Common myeloid progenitor, CD34-positive (primary cell): ENCODE results near the gene NFAT5.

Experiments used
- CTCF ChIA-PET: fragments of 350-600 bp; sonication (Branson Sonifier 250); formaldehyde crosslinking; loops from one replicate; lab custom pipeline; 2021; ENCODE audit warnings: antibody characterized with exemption; lab: Charles Lee
- POLR2A ChIA-PET: fragments of 350-600 bp; sonication (Branson Sonifier 250); formaldehyde crosslinking; loops from one replicate; lab custom pipeline; 2021; ENCODE audit warnings: antibody characterized with exemption; lab: Charles Lee
- DNase-seq, 3 donors: peaks; one replicate each; pipeline versions ENCODE4 v3.0.0 to v3.0.0-alpha.2; 2013
- H3K27ac ChIP-seq, 2 experiments: 1 replicate in 1 of 2; 2 replicates in 1 of 2; pipeline ENCODE4 v1.7.0; 2013; ENCODE audit warnings: inconsistent platforms in 2 of 2, low read length in 2 of 2, mild to moderate bottlenecking in 2 of 2, low read depth in 1 of 2, moderate library complexity in 1 of 2; ENCODE audit not compliant: severe bottlenecking in 2 of 2, insufficient read depth in 1 of 2, poor library complexity in 1 of 2
- H3K27me3 ChIP-seq, 5 experiments: replicated peaks in 2 of 5; 1 replicate in 3 of 5; 2 replicates in 2 of 5; pipeline versions ENCODE4 v1.6.1 to v1.7.0; 2013; ENCODE audit warnings: low read length in 4 of 5, mild to moderate bottlenecking in 2 of 5, moderate library complexity in 2 of 5, inconsistent platforms in 1 of 5; ENCODE audit not compliant: insufficient read depth in 5 of 5, control insufficient read depth in 4 of 5
- H3K36me3 ChIP-seq, 4 experiments: 1 replicate in 2 of 4; 2 replicates in 2 of 4; pipeline versions ENCODE4 v1.6.1 to v1.7.0; 2013; ENCODE audit warnings: low read length in 3 of 4, control low read depth in 1 of 4, mild to moderate bottlenecking in 1 of 4; ENCODE audit not compliant: control insufficient read depth in 4 of 4, insufficient read depth in 4 of 4
- H3K4me1 ChIP-seq, 4 experiments: 1 replicate in 3 of 4; 2 replicates in 1 of 4; pipeline versions ENCODE4 v1.6.1 to v1.7.1; 2013; ENCODE audit warnings: low read length in 3 of 4, mild to moderate bottlenecking in 3 of 4, control low read depth in 1 of 4, inconsistent platforms in 1 of 4, moderate library complexity in 1 of 4; ENCODE audit not compliant: control insufficient read depth in 4 of 4, insufficient read depth in 4 of 4; ENCODE audit errors: control extremely low read depth in 1 of 4
- H3K4me3 ChIP-seq, 7 experiments: 1 replicate in 4 of 7; 2 replicates in 3 of 7; pipeline versions ENCODE4 v1.5.1 to v1.7.0; 2013; ENCODE audit warnings: mild to moderate bottlenecking in 7 of 7, low read length in 6 of 7, moderate library complexity in 6 of 7, inconsistent platforms in 2 of 7, low read depth in 2 of 7, control low read depth in 1 of 7; ENCODE audit not compliant: insufficient read depth in 4 of 7, control insufficient read depth in 1 of 7; ENCODE audit errors: extremely low read depth in 1 of 7
- H3K9me3 ChIP-seq, 5 experiments: 1 replicate in 4 of 5; 2 replicates in 1 of 5; pipeline versions ENCODE4 v1.6.1 to v1.7.1; 2013; ENCODE audit warnings: low read length in 4 of 5, mild to moderate bottlenecking in 2 of 5, inconsistent platforms in 1 of 5, low read depth in 1 of 5, moderate library complexity in 1 of 5; ENCODE audit not compliant: control insufficient read depth in 4 of 5, insufficient read depth in 2 of 5; ENCODE audit errors: control extremely low read depth in 1 of 5
- WGBS: methylation state at CpG from one replicate; pipeline ENCODE4 v1.1.5; 2013; ENCODE audit not compliant: insufficient coverage; 5-methylcytosine and 5-hydroxymethylcytosine counted together

NFAT5 gene

DNA sequence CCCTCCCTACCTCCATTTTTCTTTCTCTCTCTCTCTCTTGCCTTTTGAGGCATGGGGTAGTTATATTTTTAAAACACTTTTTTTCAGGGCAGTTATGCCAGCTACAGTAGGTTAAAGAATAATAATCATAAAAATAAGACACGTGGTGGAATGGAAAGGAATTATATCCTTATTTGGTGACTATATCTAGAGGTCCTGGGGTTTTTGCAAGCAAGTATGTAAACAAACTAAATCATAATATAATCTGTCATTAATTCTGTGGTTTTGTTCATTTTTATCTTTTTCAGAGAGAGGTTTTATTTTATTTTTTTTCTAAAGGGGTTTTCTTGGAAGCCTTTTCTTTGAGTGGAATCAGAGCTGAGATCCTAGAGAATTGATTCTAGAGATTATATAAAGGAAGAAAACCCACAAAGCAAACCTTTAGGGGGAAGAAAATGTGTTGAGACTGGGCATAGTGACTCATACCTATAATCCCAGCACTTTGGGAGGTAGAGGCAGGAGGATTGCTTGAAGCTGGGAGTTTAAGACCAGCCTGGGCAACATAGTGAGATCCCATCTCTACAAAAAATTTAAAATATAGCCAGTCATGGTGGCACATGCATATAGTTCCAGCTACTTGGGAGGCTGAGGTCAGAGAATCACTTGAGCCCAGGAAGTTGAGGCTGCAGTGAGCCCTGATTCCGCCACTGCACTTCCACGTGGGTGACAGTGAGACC lies 107.4 kb downstream of the NFAT5 start:
- ChIA-PET CTCF (no interaction called here), POLR2A (no interaction called here)
- Histone ChIP-seq H3K4me1 (no peaks in the 10 kb centered on the region), H3K4me3 (no peak overlapping the region), H3K27me3 (no peaks in the 10 kb centered on the region), H3K36me3 (peaks cover 22 to 55% (median 27%) of the 10 kb centered on the region in 4 experiments), H3K9me3 (no peaks in the 10 kb centered on the region), H3K27ac (no peak overlapping the region)
- no CpG with 5 or more reads among the region's 3 CpGs for WGBS
- DNase-seq, result no peak

DNA sequence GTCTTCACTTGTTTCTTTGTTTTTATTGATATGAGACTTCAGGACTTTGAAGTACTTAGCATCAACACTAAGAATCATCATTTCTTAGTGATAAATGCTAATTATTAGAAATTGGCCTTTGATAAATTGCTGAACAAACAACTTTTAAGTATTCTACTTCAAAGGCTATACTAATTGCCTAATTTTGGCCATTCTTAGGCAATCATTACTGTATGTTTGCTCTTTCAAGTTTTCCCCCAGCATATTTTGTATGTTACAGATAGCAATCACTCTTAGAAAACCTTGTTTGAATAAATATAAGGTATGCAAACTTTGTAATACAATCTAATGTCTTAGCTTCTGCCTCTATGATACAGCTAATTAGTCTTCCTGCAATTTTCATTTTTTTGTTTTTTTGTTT lies 114.6 kb downstream of the NFAT5 start:
- no peak overlapping the region for H3K4me3 ChIP-seq
- ChIA-PET POLR2A (interaction anchor here (0.6 kb wide), 1 partner anchor 627 kb away, joined by 3 read pairs; no protein-coding TSS in a partner anchor), CTCF (interaction anchor here (1.6 kb wide), 1 partner anchor 284 kb away, joined by 6 read pairs; no protein-coding TSS in a partner anchor)
- no peak for DNase-seq
- H3K4me1 ChIP-seq, result no peaks in the 10 kb centered on the region
- no peaks in the 10 kb centered on the region for H3K9me3 ChIP-seq
- peaks cover 14 to 59% (median 16%) of the 10 kb centered on the region in 4 experiments for H3K36me3 ChIP-seq
- no peak overlapping the region for H3K27ac ChIP-seq
- H3K27me3 ChIP-seq, result no peaks in the 10 kb centered on the region

DNA sequence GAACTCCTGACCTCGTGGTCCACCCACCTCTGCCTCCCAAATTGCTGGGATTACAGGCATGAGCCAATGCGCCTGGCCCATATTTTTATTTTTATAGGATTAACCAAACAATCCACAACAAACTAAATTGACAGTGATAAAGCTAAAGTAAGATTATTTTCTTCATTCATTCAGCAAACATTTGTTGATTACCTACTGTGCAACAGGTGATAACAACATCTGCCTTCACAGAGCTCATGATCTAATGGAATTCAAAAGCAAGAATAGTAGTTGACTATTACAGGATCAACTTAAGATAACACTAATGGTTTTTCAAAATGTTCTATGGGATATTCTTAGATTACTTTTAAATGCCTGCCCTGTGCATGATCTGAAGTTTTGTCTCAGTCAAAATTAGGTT lies 122.8 kb downstream of the NFAT5 start:
- Histone ChIP-seq H3K27me3 (no peaks in the 10 kb centered on the region), H3K4me1 (no peaks in the 10 kb centered on the region), H3K36me3 (peaks cover 16 to 34% (median 31%) of the 10 kb centered on the region in 4 experiments), H3K27ac (no peak overlapping the region), H3K4me3 (no peak overlapping the region), H3K9me3 (no peaks in the 10 kb centered on the region)
- WGBS, result no CpG with 5 or more reads among the region's 2 CpGs
- POLR2A ChIA-PET, result no interaction called here
- DNase-seq, result no peak
- CTCF ChIA-PET, result interaction anchor here (0.6 to 1.6 kb wide), 3 partner anchors 14 to 21 kb away, joined by 3 to 6 read pairs (median 3); no protein-coding TSS in a partner anchor

DNA sequence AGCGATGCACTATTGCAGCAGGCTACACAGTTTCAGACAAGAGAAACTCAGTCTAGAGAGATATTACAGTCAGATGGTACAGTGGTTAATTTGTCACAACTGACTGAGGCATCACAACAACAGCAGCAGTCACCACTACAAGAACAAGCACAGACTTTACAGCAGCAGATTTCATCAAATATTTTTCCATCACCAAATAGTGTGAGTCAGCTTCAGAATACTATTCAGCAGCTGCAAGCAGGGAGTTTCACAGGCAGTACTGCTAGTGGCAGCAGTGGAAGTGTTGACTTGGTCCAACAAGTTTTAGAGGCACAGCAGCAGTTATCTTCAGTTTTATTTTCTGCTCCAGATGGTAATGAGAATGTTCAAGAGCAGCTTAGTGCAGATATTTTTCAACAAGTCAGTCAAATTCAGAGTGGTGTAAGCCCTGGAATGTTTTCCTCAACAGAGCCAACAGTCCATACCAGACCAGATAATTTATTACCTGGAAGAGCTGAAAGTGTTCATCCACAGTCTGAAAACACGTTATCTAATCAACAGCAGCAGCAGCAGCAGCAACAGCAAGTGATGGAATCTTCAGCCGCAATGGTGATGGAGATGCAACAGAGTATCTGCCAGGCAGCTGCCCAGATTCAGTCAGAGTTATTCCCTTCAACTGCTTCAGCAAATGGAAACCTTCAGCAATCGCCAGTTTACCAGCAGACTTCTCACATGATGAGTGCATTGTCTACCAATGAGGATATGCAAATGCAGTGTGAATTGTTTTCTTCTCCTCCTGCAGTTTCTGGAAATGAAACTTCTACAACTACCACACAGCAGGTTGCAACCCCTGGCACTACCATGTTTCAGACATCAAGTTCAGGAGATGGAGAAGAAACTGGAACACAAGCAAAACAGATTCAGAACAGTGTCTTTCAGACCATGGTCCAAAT lies 126.5 kb downstream of the NFAT5 start:
- DNase-seq, result no peak
- ChIA-PET CTCF (interaction anchor here (0.5 kb wide), 1 partner anchor 13 kb away, joined by 4 read pairs; no protein-coding TSS in a partner anchor), POLR2A (no interaction called here)
- Histone ChIP-seq H3K27me3 (no peaks in the 10 kb centered on the region), H3K4me3 (no peak overlapping the region), H3K4me1 (no peaks in the 10 kb centered on the region), H3K27ac (no peak overlapping the region), H3K36me3 (peaks cover 23 to 60% (median 45%) of the 10 kb centered on the region in 4 experiments), H3K9me3 (no peaks in the 10 kb centered on the region)
- WGBS, result 100% methylated on average over 3 of the region's 4 CpGs

DNA sequence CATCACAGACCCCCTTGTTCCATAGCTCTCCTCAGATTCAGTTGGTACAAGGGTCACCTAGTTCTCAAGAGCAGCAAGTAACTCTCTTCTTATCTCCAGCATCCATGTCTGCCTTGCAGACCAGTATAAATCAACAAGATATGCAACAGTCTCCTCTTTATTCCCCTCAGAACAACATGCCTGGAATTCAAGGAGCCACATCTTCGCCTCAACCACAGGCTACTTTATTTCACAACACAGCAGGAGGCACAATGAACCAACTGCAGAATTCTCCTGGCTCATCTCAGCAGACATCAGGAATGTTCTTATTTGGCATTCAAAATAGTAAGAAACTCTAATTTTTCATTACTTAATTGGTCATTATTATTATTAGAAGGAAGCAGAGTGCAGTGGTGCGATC lies 128.2 kb downstream of the NFAT5 start:
- Histone ChIP-seq H3K27me3 (no peaks in the 10 kb centered on the region), H3K4me3 (no peak overlapping the region), H3K4me1 (no peaks in the 10 kb centered on the region), H3K9me3 (no peaks in the 10 kb centered on the region), H3K27ac (no peak overlapping the region), H3K36me3 (peaks cover 23 to 65% (median 46%) of the 10 kb centered on the region in 4 experiments)
- POLR2A ChIA-PET, result no interaction called here
- 83% methylated on average over 2 of the region's 2 CpGs for WGBS
- CTCF ChIA-PET, result interaction anchor here (1.0 to 1.7 kb wide), 3 partner anchors 9 to 296 kb away, joined by 4 to 5 read pairs (median 4); no protein-coding TSS in a partner anchor
- DNase-seq, result no peak

DNA sequence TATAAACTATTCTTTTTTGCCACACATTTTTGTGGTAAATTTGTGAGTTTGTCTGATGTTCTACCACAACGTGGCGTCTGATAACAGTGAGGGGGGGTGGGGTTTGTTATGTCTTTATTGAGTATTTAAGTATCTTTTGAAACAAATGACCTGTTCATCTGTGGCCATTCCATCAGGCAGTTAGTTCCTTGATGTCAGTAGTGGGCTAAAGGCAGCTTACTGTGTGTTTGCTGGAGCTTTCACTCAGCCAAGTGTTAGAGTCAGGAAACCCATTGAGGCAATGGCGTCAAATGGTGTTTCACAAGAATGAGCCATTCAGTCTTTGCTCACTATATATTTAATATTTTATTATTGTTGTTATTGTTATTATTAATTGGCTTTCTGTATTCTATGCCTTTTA lies 132.6 kb downstream of the NFAT5 start:
- no peaks in the 10 kb centered on the region for H3K27me3 ChIP-seq
- ChIA-PET CTCF (interaction anchor here (1.0 to 1.3 kb wide), 2 partner anchors 8 to 56 kb away, joined by 3 read pairs; partner anchors contain the start of gene NOB1), POLR2A (interaction anchor here (0.6 kb wide), 1 partner anchor 16 kb away, joined by 3 read pairs; no protein-coding TSS in a partner anchor)
- no peak overlapping the region for H3K27ac ChIP-seq
- H3K36me3 ChIP-seq, result peaks cover 12 to 52% (median 32%) of the 10 kb centered on the region in 4 experiments
- no peak for DNase-seq
- H3K4me3 ChIP-seq, result no peak overlapping the region
- H3K4me1 ChIP-seq, result no peaks in the 10 kb centered on the region
- H3K9me3 ChIP-seq, result no peaks in the 10 kb centered on the region
- 100% methylated on average over 1 of the region's 3 CpGs for WGBS
